OCI-LY7 (cell line): ENCODE data around the gene PLEKHH1. TPM values are rescaled to one million over a fixed set of nuclear protein-coding genes. Genes with fewer than 3 reads are reported as not detected.

ENCODE experiments used
- BruUV-seq: library from RNA; stranded (reverse); fragments of 400-500 nt; replicated peaks from 2 replicates; lab custom pipeline; 2021; lab: Mats Ljungman, UMichigan
- CTCF ChIA-PET: fragments of 300-600 bp; sonication (Branson Sonifier 250); formaldehyde crosslinking; loops from one replicate; lab custom pipeline; 2022; ENCODE audit warnings: antibody characterized with exemption; ENCODE audit not compliant: unreplicated experiment; lab: Charles Lee
- POLR2A ChIA-PET: fragments of 300-600 bp; sonication (Branson Sonifier 250); formaldehyde crosslinking; loops from one replicate; lab custom pipeline; 2022; ENCODE audit warnings: antibody characterized with exemption; lab: Charles Lee
- DNase-seq: peaks from one replicate; pipeline ENCODE4 v3.0.0-alpha.2; 2015; ENCODE audit warnings: low spot score
- H2AFZ ChIP-seq: fragments of 200-600 bp; sonication (generic), shearing (Covaris generic); 2 replicates; pipeline ENCODE4 v1.6.1; 2014; ENCODE audit warnings: mild to moderate bottlenecking, antibody characterized with exemption, low read length, moderate library complexity
- H3K27ac ChIP-seq: fragments of 200-600 bp; sonication (generic); 2 replicates; pipeline ENCODE4 v1.5.1; 2014; ENCODE audit warnings: mixed run types, low read depth, mild to moderate bottlenecking, moderate library complexity, low read length, inconsistent platforms; ENCODE audit not compliant: poor library complexity, severe bottlenecking
- H3K36me3 ChIP-seq: fragments of 200-600 bp; sonication (generic); 2 replicates; pipeline ENCODE4 v1.6.1; 2014; ENCODE audit warnings: mild to moderate bottlenecking, antibody characterized with exemption, low read length, moderate library complexity, mixed read lengths; ENCODE audit not compliant: insufficient read depth
- H3K4me1 ChIP-seq: fragments of 200-600 bp; sonication (generic); 2 replicates; pipeline ENCODE4 v1.5.1; 2014; ENCODE audit warnings: mild to moderate bottlenecking, low read length; ENCODE audit not compliant: insufficient read depth, poor library complexity, severe bottlenecking
- H3K4me2 ChIP-seq: fragments of 200-600 bp; sonication (generic); 2 replicates; pipeline ENCODE4 v1.6.1; 2014; ENCODE audit warnings: mild to moderate bottlenecking, low read length
- H3K4me3 ChIP-seq: fragments of 200-600 bp; sonication (generic); 2 replicates; pipeline ENCODE4 v1.5.1; 2014; ENCODE audit warnings: mild to moderate bottlenecking, low read depth, low read length; ENCODE audit not compliant: poor library complexity, severe bottlenecking
- H3K79me2 ChIP-seq: fragments of 200-600 bp; sonication (generic); 2 replicates; pipeline ENCODE4 v1.6.1; 2016; ENCODE audit warnings: low read depth, mild to moderate bottlenecking, low read length, moderate library complexity, mixed read lengths; ENCODE audit not compliant: insufficient read depth
- H3K9me2 ChIP-seq: fragments of 200-600 bp; sonication (generic); 2 replicates; pipeline ENCODE4 v1.6.1; 2016; ENCODE audit warnings: mild to moderate bottlenecking, low read length, mixed read lengths; ENCODE audit not compliant: insufficient read depth
- H3K9me3 ChIP-seq: fragments of 200-600 bp; sonication (generic); 2 replicates; pipeline ENCODE4 v1.6.1; 2014; ENCODE audit warnings: mild to moderate bottlenecking, mixed run types, low read length, mixed read lengths
- H4K20me1 ChIP-seq: fragments of 200-600 bp; sonication (generic); 2 replicates; pipeline ENCODE4 v1.6.1; 2014; ENCODE audit warnings: mild to moderate bottlenecking, antibody characterized with exemption, low read length, moderate library complexity, mixed read lengths; ENCODE audit not compliant: insufficient read depth
- EZH2phosphoT487 ChIP-seq: fragments of 200-600 bp; sonication (generic); IDR thresholded peaks from 2 replicates; pipeline ENCODE4 v1.6.1; 2018; ENCODE audit warnings: low read depth, borderline replicate concordance, mild to moderate bottlenecking, mixed run types, antibody characterized with exemption, low read length, moderate library complexity, mixed read lengths
- intact Hi-C: fragments of 100-400 bp; cut with micrococcal nuclease; formaldehyde crosslinking; loops from one replicate; pipeline ENCODE4 v1.10.0; 2022; ENCODE audit not compliant: unreplicated experiment
- total RNA-seq, 2 experiments: library from RNA; depleted of rRNA in 1 of 2; stranded (reverse); fragments of >200 nt in 1 of 2; shearing (Covaris generic) in 1 of 2; gene quantifications; 2 replicates each; pipeline ENCODE4 v1.2.3, GENCODE V29; 2014 to 2022
- TF ChIP-seq, protein P1 (sequence below): fragments of 200-600 bp; sonication (generic); conservative IDR thresholded peaks from 2 replicates; pipeline ENCODE4 v1.5.1; 2014; ENCODE audit warnings: mild to moderate bottlenecking, antibody characterized with exemption, low read length, moderate library complexity, mixed read lengths

Gene PLEKHH1
- total RNA-seq, 2 experiments from 2014 or later: not detected

- Histone ChIP-seq H2AFZ (no peak overlapping the region), H3K4me2 (no peak overlapping the region), H3K4me1 (no peaks in the 10 kb centered on the region), H3K79me2 (no peaks in the 10 kb centered on the region), H3K36me3 (no peaks in the 10 kb centered on the region), H3K9me3 (no peaks in the 10 kb centered on the region), H3K4me3 (no peak overlapping the region), H3K27ac (no peak overlapping the region), H4K20me1 (no peaks in the 10 kb centered on the region), H3K9me2 (no peaks in the 10 kb centered on the region)
- ChIA-PET POLR2A (interaction anchor here (0.5 kb wide), 1 partner anchor 36 kb away, joined by 3 read pairs; no protein-coding TSS in a partner anchor), CTCF (no interaction called here)
- DNase-seq: no peak
- intact Hi-C loops: no loop called here
- no TSS peak for BruUV-seq
- TF ChIP-seq EZH2phosphoT487: no peak
- TF ChIP-seq, protein P1, sequence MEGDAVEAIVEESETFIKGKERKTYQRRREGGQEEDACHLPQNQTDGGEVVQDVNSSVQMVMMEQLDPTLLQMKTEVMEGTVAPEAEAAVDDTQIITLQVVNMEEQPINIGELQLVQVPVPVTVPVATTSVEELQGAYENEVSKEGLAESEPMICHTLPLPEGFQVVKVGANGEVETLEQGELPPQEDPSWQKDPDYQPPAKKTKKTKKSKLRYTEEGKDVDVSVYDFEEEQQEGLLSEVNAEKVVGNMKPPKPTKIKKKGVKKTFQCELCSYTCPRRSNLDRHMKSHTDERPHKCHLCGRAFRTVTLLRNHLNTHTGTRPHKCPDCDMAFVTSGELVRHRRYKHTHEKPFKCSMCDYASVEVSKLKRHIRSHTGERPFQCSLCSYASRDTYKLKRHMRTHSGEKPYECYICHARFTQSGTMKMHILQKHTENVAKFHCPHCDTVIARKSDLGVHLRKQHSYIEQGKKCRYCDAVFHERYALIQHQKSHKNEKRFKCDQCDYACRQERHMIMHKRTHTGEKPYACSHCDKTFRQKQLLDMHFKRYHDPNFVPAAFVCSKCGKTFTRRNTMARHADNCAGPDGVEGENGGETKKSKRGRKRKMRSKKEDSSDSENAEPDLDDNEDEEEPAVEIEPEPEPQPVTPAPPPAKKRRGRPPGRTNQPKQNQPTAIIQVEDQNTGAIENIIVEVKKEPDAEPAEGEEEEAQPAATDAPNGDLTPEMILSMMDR: no peak
Observed at GRCh38 chr14:67505254-67505653, 27.8 kb upstream of the PLEKHH1 start.

- POLR2A ChIA-PET: interaction anchor here (1.2 to 2.3 kb wide), 3 partner anchors 8 to 17 kb away, joined by 3 to 6 read pairs (median 4); no protein-coding TSS in a partner anchor
- Histone ChIP-seq H3K79me2 (no peaks in the 10 kb centered on the region), H4K20me1 (no peaks in the 10 kb centered on the region), H3K9me2 (no peaks in the 10 kb centered on the region), H3K4me3 (no peak overlapping the region), H2AFZ (no peak overlapping the region), H3K4me2 (no peak overlapping the region), H3K4me1 (peaks cover 18% of the 10 kb centered on the region), H3K9me3 (no peaks in the 10 kb centered on the region), H3K36me3 (no peaks in the 10 kb centered on the region), H3K27ac (no peak overlapping the region)
- intact Hi-C loops: no loop called here
- no TSS peak for BruUV-seq
- no peak for DNase-seq
- CTCF ChIA-PET: interaction anchor here (1.2 kb wide), 1 partner anchor 21 kb away, joined by 4 read pairs; no protein-coding TSS in a partner anchor
- TF ChIP-seq EZH2phosphoT487: no peak
Observed at GRCh38 chr14:67508956-67509355, 24.1 kb upstream of the PLEKHH1 start.

DNA sequence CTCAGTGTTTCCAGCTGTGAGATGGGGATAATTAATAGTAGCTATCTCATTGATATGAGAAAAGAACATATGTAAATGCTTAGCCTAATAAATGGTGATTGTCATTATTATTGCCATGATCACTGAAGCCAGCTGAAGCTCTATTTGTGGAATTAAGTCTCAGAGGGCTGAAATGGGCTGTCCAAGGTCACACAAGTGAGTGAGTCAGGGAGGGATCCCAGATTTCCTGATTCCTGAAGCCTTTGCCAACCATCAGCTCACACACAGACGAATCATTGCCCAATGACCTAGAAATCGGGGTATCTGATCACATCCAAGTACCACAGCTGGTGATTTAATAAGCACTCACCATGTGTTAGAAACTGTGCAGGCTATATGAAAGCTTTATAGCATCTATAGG lies 23.0 kb upstream of the PLEKHH1 start:
- ChIA-PET CTCF (interaction anchor here (1.2 kb wide), 1 partner anchor 22 kb away, joined by 4 read pairs; no protein-coding TSS in a partner anchor), POLR2A (interaction anchor here (0.8 to 2.3 kb wide), 4 partner anchors 9 to 71 kb away, joined by 3 to 6 read pairs (median 4); partner anchors contain the start of gene TMEM229B)
- Histone ChIP-seq H3K79me2 (no peaks in the 10 kb centered on the region), H3K4me2 (no peak overlapping the region), H4K20me1 (no peaks in the 10 kb centered on the region), H2AFZ (no peak overlapping the region), H3K4me1 (peaks cover 25% of the 10 kb centered on the region), H3K9me3 (no peaks in the 10 kb centered on the region), H3K27ac (no peak overlapping the region), H3K36me3 (no peaks in the 10 kb centered on the region), H3K4me3 (no peak overlapping the region), H3K9me2 (no peaks in the 10 kb centered on the region)
- BruUV-seq: no TSS peak
- intact Hi-C loops: no loop called here
- no peak for DNase-seq
- TF ChIP-seq, protein P1: no peak
- TF ChIP-seq EZH2phosphoT487: no peak
